ENCODE results near the gene HDDC2.

GRCh38 chr6:125273965-125274364 lies 27.8 kb downstream of the HDDC2 start:
- TF ChIP-seq CTCF (conservative IDR thresholded peaks at IDR 0.05; ENCODE audit: low read depth, low read length) (no peak), EZH2 (IDR thresholded peaks at IDR 0.05; ENCODE audit: low read length, unreplicated experiment) (no peak)
